ENCODE measurements around the gene NPHP1.

DNA sequence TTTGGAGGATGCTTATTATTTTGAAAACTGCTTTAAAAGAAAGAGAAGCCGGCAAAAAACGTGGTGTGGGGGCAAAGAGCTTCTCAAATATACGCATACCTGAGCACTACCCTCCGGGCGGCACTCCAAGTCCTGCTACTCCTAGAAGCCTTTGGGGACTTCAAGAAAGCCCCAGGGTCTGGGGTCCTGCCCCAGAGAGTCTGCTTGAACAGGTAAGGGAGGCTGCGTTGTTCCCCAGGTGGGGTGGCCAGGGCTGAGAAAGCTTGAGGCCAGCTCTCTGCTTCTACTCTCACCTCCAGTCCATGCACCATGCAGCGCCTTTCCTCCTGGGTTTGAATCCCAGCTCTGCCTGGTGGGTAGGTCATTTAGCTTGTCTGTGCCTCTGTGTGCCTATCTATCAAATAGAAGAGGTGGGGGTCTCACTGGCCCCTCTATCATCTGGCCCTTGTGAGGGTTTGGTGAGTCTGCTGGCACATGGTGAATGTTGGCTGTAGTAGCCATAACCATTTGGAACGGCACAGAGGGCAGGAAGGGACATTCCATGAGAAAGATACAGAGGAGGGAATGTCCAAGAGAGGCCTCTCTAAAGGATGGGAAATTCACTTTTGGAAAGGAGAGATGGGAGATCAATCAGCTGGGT is 108.7 kb downstream of the NPHP1 start:
- TF ChIP-seq ARNTL (CRISPR knock-in tag; IDR thresholded peaks at IDR 0.05; ENCODE audit: borderline replicate concordance, low read depth) (no peak), ZFP3 (CRISPR knock-in tag; IDR thresholded peaks at IDR 0.05) (no peak), CSDC2 (CRISPR knock-in tag; IDR thresholded peaks at IDR 0.05) (no peak), ZFP30 (CRISPR knock-in tag; IDR thresholded peaks at IDR 0.05) (no peak), ISL1 (CRISPR knock-in tag; IDR thresholded peaks at IDR 0.05) (no peak), GLIS3 (CRISPR knock-in tag; IDR thresholded peaks at IDR 0.05) (no peak)
- TF ChIP-seq, protein P1, sequence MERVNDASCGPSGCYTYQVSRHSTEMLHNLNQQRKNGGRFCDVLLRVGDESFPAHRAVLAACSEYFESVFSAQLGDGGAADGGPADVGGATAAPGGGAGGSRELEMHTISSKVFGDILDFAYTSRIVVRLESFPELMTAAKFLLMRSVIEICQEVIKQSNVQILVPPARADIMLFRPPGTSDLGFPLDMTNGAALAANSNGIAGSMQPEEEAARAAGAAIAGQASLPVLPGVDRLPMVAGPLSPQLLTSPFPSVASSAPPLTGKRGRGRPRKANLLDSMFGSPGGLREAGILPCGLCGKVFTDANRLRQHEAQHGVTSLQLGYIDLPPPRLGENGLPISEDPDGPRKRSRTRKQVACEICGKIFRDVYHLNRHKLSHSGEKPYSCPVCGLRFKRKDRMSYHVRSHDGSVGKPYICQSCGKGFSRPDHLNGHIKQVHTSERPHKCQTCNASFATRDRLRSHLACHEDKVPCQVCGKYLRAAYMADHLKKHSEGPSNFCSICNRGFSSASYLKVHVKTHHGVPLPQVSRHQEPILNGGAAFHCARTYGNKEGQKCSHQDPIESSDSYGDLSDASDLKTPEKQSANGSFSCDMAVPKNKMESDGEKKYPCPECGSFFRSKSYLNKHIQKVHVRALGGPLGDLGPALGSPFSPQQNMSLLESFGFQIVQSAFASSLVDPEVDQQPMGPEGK (CRISPR knock-in tag; IDR thresholded peaks at IDR 0.05; ENCODE audit: borderline replicate concordance) = no peak
- TF ChIP-seq, protein P2, sequence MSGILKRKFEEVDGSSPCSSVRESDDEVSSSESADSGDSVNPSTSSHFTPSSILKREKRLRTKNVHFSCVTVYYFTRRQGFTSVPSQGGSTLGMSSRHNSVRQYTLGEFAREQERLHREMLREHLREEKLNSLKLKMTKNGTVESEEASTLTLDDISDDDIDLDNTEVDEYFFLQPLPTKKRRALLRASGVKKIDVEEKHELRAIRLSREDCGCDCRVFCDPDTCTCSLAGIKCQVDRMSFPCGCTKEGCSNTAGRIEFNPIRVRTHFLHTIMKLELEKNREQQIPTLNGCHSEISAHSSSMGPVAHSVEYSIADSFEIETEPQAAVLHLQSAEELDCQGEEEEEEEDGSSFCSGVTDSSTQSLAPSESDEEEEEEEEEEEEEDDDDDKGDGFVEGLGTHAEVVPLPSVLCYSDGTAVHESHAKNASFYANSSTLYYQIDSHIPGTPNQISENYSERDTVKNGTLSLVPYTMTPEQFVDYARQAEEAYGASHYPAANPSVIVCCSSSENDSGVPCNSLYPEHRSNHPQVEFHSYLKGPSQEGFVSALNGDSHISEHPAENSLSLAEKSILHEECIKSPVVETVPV (CRISPR knock-in tag; IDR thresholded peaks at IDR 0.05) = no peak
- TF ChIP-seq, protein P3, sequence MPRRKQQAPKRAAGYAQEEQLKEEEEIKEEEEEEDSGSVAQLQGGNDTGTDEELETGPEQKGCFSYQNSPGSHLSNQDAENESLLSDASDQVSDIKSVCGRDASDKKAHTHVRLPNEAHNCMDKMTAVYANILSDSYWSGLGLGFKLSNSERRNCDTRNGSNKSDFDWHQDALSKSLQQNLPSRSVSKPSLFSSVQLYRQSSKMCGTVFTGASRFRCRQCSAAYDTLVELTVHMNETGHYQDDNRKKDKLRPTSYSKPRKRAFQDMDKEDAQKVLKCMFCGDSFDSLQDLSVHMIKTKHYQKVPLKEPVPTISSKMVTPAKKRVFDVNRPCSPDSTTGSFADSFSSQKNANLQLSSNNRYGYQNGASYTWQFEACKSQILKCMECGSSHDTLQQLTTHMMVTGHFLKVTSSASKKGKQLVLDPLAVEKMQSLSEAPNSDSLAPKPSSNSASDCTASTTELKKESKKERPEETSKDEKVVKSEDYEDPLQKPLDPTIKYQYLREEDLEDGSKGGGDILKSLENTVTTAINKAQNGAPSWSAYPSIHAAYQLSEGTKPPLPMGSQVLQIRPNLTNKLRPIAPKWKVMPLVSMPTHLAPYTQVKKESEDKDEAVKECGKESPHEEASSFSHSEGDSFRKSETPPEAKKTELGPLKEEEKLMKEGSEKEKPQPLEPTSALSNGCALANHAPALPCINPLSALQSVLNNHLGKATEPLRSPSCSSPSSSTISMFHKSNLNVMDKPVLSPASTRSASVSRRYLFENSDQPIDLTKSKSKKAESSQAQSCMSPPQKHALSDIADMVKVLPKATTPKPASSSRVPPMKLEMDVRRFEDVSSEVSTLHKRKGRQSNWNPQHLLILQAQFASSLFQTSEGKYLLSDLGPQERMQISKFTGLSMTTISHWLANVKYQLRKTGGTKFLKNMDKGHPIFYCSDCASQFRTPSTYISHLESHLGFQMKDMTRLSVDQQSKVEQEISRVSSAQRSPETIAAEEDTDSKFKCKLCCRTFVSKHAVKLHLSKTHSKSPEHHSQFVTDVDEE (CRISPR knock-in tag; IDR thresholded peaks at IDR 0.05) = no peak
